Measurements from ENCODE around the gene MYO1D. TPM values are rescaled to one million over a fixed set of nuclear protein-coding genes. Genes with fewer than 3 reads are reported as not detected.

Gene MYO1D
- total RNA-seq, 1 donor from 2014 or later = 23.4 TPM

GRCh38 chr17:32774695-32775084, 102.2 kb downstream of the MYO1D start:
- Mint-ChIP-seq H3K27me3 (ENCODE audit: low read depth) (no peaks in the 10 kb centered on the region), H3K36me3 (ENCODE audit: low read depth) (peaks cover 2% of the 10 kb centered on the region), H3K4me1 (ENCODE audit: low read depth) (peaks cover 3% of the 10 kb centered on the region), H3K9me3 (no peaks in the 10 kb centered on the region), H3K4me3 (ENCODE audit: low read depth) (no peak overlapping the region), H3K27ac (no peak overlapping the region)
- intact Hi-C loops (cut with micrococcal nuclease) = no loop called here
- no peak for DNase-seq (ENCODE audit: low spot score)

- no peaks in the 10 kb centered on the region for H3K27me3 Mint-ChIP-seq (ENCODE audit: low read depth)
- H3K27ac Mint-ChIP-seq = no peak overlapping the region
- no peaks in the 10 kb centered on the region for H3K9me3 Mint-ChIP-seq
- intact Hi-C loops (cut with micrococcal nuclease) = no loop called here
- peaks cover 2% of the 10 kb centered on the region for H3K36me3 Mint-ChIP-seq (ENCODE audit: low read depth)
- H3K4me3 Mint-ChIP-seq (ENCODE audit: low read depth) = no peak overlapping the region
- no peak for DNase-seq (ENCODE audit: low spot score)
- peaks cover 3% of the 10 kb centered on the region for H3K4me1 Mint-ChIP-seq (ENCODE audit: low read depth)
Observed at GRCh38 chr17:32773856-32774694, 102.8 kb downstream of the MYO1D start.

DNA sequence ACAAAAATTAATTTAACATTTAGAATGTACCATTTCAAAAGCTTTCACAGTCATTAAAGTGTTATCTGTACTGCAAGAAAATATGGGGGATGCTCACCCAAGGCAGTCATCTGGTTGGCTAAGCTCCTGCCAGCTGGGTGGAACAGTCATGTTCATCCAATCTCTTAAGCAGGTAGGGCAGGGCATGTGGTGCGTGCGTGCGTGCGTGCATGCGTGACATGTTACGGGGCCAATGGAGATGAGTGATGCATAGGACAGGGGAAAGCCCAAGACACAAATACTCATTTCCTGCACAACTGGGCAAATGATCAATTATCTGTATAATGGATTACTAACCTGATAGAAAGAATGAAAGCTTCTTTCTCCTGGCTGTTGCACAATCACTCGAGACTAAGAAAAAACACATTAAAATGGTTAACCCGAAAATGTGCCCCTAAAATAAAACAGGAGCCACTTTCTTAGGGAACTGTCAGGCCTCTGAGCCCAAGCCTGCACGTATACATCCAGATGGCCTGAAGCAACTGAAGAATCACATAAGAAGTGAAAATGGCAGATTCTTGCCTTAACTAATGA, 104.4 kb downstream of the MYO1D start:
- Mint-ChIP-seq H3K27ac (no peak overlapping the region), H3K4me3 (ENCODE audit: low read depth) (no peak overlapping the region), H3K4me1 (ENCODE audit: low read depth) (peaks cover 3% of the 10 kb centered on the region), H3K9me3 (no peaks in the 10 kb centered on the region), H3K27me3 (ENCODE audit: low read depth) (no peaks in the 10 kb centered on the region), H3K36me3 (ENCODE audit: low read depth) (peaks cover 2% of the 10 kb centered on the region)
- intact Hi-C loops (cut with micrococcal nuclease) = no loop called here
- no peak for DNase-seq (ENCODE audit: low spot score)

- H3K27me3 Mint-ChIP-seq (ENCODE audit: low read depth) = no peaks in the 10 kb centered on the region
- H3K4me1 Mint-ChIP-seq (ENCODE audit: low read depth) = peaks cover 3% of the 10 kb centered on the region
- intact Hi-C loops (cut with micrococcal nuclease) = no loop called here
- H3K36me3 Mint-ChIP-seq (ENCODE audit: low read depth) = peaks cover 2% of the 10 kb centered on the region
- no peak for DNase-seq (ENCODE audit: low spot score)
- no peaks in the 10 kb centered on the region for H3K9me3 Mint-ChIP-seq
- H3K27ac Mint-ChIP-seq = no peak overlapping the region
- H3K4me3 Mint-ChIP-seq (ENCODE audit: low read depth) = no peak overlapping the region
Observed at GRCh38 chr17:32771396-32771795, 105.5 kb downstream of the MYO1D start.

DNA sequence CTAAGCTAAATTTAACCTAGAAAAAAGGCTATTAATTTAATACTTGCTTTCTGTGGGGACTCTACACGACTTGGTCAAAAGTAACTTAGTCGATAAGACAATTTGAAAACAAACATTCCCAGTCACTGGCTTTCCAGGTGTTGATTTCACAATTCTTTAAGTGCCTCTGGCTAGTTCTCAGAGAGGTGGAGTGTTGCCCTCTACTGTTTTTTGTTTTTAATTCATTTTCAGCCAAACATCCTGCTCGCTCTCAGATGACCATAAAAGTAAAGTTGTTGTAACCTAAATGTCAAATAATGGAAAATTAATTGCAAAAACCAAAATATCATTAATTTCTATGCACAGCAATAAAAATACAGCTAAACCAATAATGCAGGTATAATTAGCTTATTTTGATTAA, 107.1 kb downstream of the MYO1D start:
- no peak overlapping the region for H3K4me3 Mint-ChIP-seq (ENCODE audit: low read depth)
- no peaks in the 10 kb centered on the region for H3K27me3 Mint-ChIP-seq (ENCODE audit: low read depth)
- H3K27ac Mint-ChIP-seq = no peak overlapping the region

GRCh38 chr17:32763855-32764439, 113.0 kb downstream of the MYO1D start:
- no peak for DNase-seq (ENCODE audit: low spot score)
- Mint-ChIP-seq H3K9me3 (no peaks in the 10 kb centered on the region), H3K4me1 (ENCODE audit: low read depth) (peaks cover 10% of the 10 kb centered on the region), H3K36me3 (ENCODE audit: low read depth) (no peaks in the 10 kb centered on the region), H3K27me3 (ENCODE audit: low read depth) (no peaks in the 10 kb centered on the region), H3K4me3 (ENCODE audit: low read depth) (no peak overlapping the region), H3K27ac (no peak overlapping the region)
- intact Hi-C loops (cut with micrococcal nuclease) = no loop called here

More for the DNA sequence above, 107.1 kb downstream of the MYO1D start:
- Mint-ChIP-seq H3K9me3 (no peaks in the 10 kb centered on the region), H3K4me1 (ENCODE audit: low read depth) (peaks cover 3% of the 10 kb centered on the region), H3K36me3 (ENCODE audit: low read depth) (no peaks in the 10 kb centered on the region)
- no peak for DNase-seq (ENCODE audit: low spot score)
- intact Hi-C loops (cut with micrococcal nuclease) = no loop called here

- Mint-ChIP-seq H3K4me3 (ENCODE audit: low read depth) (no peak overlapping the region), H3K4me1 (ENCODE audit: low read depth) (peaks cover 23% of the 10 kb centered on the region), H3K27me3 (ENCODE audit: low read depth) (no peaks in the 10 kb centered on the region), H3K9me3 (no peaks in the 10 kb centered on the region), H3K27ac (peak overlapping the region; percentile 70), H3K36me3 (ENCODE audit: low read depth) (no peaks in the 10 kb centered on the region)
- intact Hi-C loops (cut with micrococcal nuclease) = loop anchor here (5.0 kb wide), 1 partner anchor 272 kb away; the partner anchor contains the start of gene CDK5R1
- DNase-seq (ENCODE audit: low spot score) = no peak
Observed at GRCh38 chr17:32759476-32759875, 117.4 kb downstream of the MYO1D start.

GRCh38 chr17:32757963-32758362, 119.0 kb downstream of the MYO1D start:
- no peak for DNase-seq (ENCODE audit: low spot score)
- no peak overlapping the region for H3K4me3 Mint-ChIP-seq (ENCODE audit: low read depth)
- peaks cover under 1% of the 10 kb centered on the region for H3K36me3 Mint-ChIP-seq (ENCODE audit: low read depth)
- no peaks in the 10 kb centered on the region for H3K9me3 Mint-ChIP-seq
- H3K27me3 Mint-ChIP-seq (ENCODE audit: low read depth) = no peaks in the 10 kb centered on the region
- H3K27ac Mint-ChIP-seq = no peak overlapping the region
- H3K4me1 Mint-ChIP-seq (ENCODE audit: low read depth) = peaks cover 23% of the 10 kb centered on the region
- intact Hi-C loops (cut with micrococcal nuclease) = loop anchor here (5.0 kb wide), 1 partner anchor 271 kb away; the partner anchor contains the start of gene CDK5R1

GRCh38 chr17:32756696-32757095, 120.2 kb downstream of the MYO1D start:
- peaks cover 23% of the 10 kb centered on the region for H3K4me1 Mint-ChIP-seq (ENCODE audit: low read depth)
- intact Hi-C loops (cut with micrococcal nuclease) = loop anchor here (5.0 kb wide), 1 partner anchor 269 kb away; the partner anchor contains the start of gene CDK5R1
- H3K4me3 Mint-ChIP-seq (ENCODE audit: low read depth) = no peak overlapping the region
- H3K27ac Mint-ChIP-seq = no peak overlapping the region
- no peaks in the 10 kb centered on the region for H3K9me3 Mint-ChIP-seq
- no peak for DNase-seq (ENCODE audit: low spot score)
- H3K36me3 Mint-ChIP-seq (ENCODE audit: low read depth) = peaks cover 4% of the 10 kb centered on the region
- no peaks in the 10 kb centered on the region for H3K27me3 Mint-ChIP-seq (ENCODE audit: low read depth)

- no peak overlapping the region for H3K27ac Mint-ChIP-seq
- H3K4me1 Mint-ChIP-seq (ENCODE audit: low read depth) = peaks cover 23% of the 10 kb centered on the region
- H3K9me3 Mint-ChIP-seq = no peaks in the 10 kb centered on the region
- peaks cover 4% of the 10 kb centered on the region for H3K36me3 Mint-ChIP-seq (ENCODE audit: low read depth)
- H3K27me3 Mint-ChIP-seq (ENCODE audit: low read depth) = no peaks in the 10 kb centered on the region
- H3K4me3 Mint-ChIP-seq (ENCODE audit: low read depth) = no peak overlapping the region
- DNase-seq (ENCODE audit: low spot score) = no peak
- intact Hi-C loops (cut with micrococcal nuclease) = loop anchor here (1.0 to 5.0 kb wide), 3 partner anchors 96 to 294 kb away; partner anchors contain the start of gene CDK5R1
Observed at GRCh38 chr17:32755045-32755805, 121.7 kb downstream of the MYO1D start.

- Mint-ChIP-seq H3K27me3 (ENCODE audit: low read depth) (no peaks in the 10 kb centered on the region), H3K27ac (no peak overlapping the region), H3K4me3 (ENCODE audit: low read depth) (no peak overlapping the region), H3K36me3 (ENCODE audit: low read depth) (peaks cover 4% of the 10 kb centered on the region), H3K9me3 (no peaks in the 10 kb centered on the region), H3K4me1 (ENCODE audit: low read depth) (peaks cover 10% of the 10 kb centered on the region)
- no peak for DNase-seq (ENCODE audit: low spot score)
- intact Hi-C loops (cut with micrococcal nuclease) = no loop called here
Observed at GRCh38 chr17:32752934-32753333, 124.0 kb downstream of the MYO1D start.

DNA sequence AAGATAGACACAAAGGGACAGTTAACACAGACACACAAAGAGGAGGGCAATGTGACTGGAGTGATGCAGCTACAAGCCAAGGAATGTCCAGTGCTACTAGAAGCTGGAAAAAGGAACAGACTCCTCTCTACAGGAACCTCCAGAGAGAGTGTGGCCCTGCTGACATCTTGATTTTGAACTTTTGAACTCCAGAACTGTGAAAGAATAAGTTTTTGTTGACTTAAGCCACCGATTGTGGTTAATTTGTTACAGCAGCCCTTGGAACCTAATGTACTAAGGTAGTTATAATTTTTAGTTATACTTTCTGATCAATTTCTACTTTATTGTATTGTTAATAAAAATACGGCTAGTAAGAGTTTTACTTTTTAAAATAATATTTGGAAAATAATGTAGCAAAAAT, 129.1 kb downstream of the MYO1D start:
- Mint-ChIP-seq H3K4me1 (ENCODE audit: low read depth) (no peaks in the 10 kb centered on the region), H3K4me3 (ENCODE audit: low read depth) (no peak overlapping the region), H3K9me3 (no peaks in the 10 kb centered on the region), H3K36me3 (ENCODE audit: low read depth) (peaks cover 2% of the 10 kb centered on the region), H3K27ac (no peak overlapping the region), H3K27me3 (ENCODE audit: low read depth) (no peaks in the 10 kb centered on the region)
- no peak for DNase-seq (ENCODE audit: low spot score)
- intact Hi-C loops (cut with micrococcal nuclease) = no loop called here
